Esophagus squamous epithelium (tissue), 5 donors: Measurements from ENCODE around the gene MBOAT2. TPM values are rescaled to one million over a fixed set of nuclear protein-coding genes. Genes with fewer than 3 reads are reported as not detected.

Experiments
- DNase-seq: peaks from one replicate; lab custom pipeline; 2025; lab: John Stamatoyannopoulos, UW
- H3K27ac ChIP-seq, 4 donors: fragments of 200-600 bp; sonication (generic); one replicate each; pipeline ENCODE4 v1.5.1; 2016 to 2019; ENCODE audit warnings: mild to moderate bottlenecking in 1 of 4
- H3K27me3 ChIP-seq, 4 donors: fragments of 200-600 bp; sonication (generic); 1 replicate in 3 of 4; 2 replicates in 1 of 4; pipeline versions ENCODE4 v1.5.1 to v1.6.0; 2017 to 2021; ENCODE audit warnings: antibody characterized with exemption in 1 of 4
- H3K36me3 ChIP-seq, 3 donors: fragments of 200-600 bp; sonication (generic); one replicate each; pipeline ENCODE4 v1.5.1; 2016 to 2019
- H3K4me1 ChIP-seq, 3 donors: fragments of 200-600 bp; sonication (generic); one replicate each; pipeline ENCODE4 v1.5.1; 2017 to 2019
- H3K4me3 ChIP-seq, 4 donors: fragments of 200-600 bp; sonication (generic); 1 replicate in 3 of 4; 2 replicates in 1 of 4; pipeline ENCODE4 v1.5.1; 2016 to 2019; ENCODE audit warnings: mild to moderate bottlenecking in 2 of 4, moderate library complexity in 1 of 4
- H3K9me3 ChIP-seq, 3 donors: fragments of 200-600 bp; sonication (generic); one replicate each; pipeline ENCODE4 v1.5.1; 2016 to 2019
- CTCF ChIP-seq, 6 experiments: fragments of 450-650 bp in 4 of 6; fragments of 200-600 bp in 2 of 6; sonication (generic) in 2 of 6; IDR thresholded peaks; one replicate each; pipeline ENCODE4 v1.5.1; 2016 to 2019; ENCODE audit warnings: antibody characterized with exemption in 6 of 6, mild to moderate bottlenecking in 4 of 6, moderate library complexity in 4 of 6
- POLR2A ChIP-seq, 4 donors: fragments of 450-650 bp; IDR thresholded peaks; one replicate each; pipeline ENCODE4 v1.6.1; 2017; ENCODE audit warnings: antibody characterized with exemption in 4 of 4, mild to moderate bottlenecking in 4 of 4, moderate library complexity in 3 of 4
- WGBS, 2 donors: methylation state at CpG; one replicate each; pipeline ENCODE4 v1.1.5; 2018; 5-methylcytosine and 5-hydroxymethylcytosine counted together
- intact Hi-C: fragments of 100-400 bp; cut with DNase I; formaldehyde crosslinking; loops from one replicate; pipeline ENCODE4 v1.15.0; 2022
- total RNA-seq, 4 donors: library from RNA; depleted of rRNA; stranded (reverse); fragments of >200 nt; gene quantifications; one replicate each; pipeline ENCODE4 v1.1.0, GENCODE V29; 2016
- donor health status: DM: yes; HTN: yes; CAD: no.

Gene MBOAT2
- total RNA-seq, 4 donors from 2014 or later: 56.6 to 110 (median 73.1) TPM

GRCh38 chr2:9030841-9031240, 27.4 kb upstream of the MBOAT2 start:
- Histone ChIP-seq H3K4me1 (no peaks in the 10 kb centered on the region), H3K36me3 (no peaks in the 10 kb centered on the region), H3K9me3 (no peaks in the 10 kb centered on the region), H3K27ac (no peak overlapping the region), H3K4me3 (no peak overlapping the region), H3K27me3 (peaks cover 0 to 11% (median 0%) of the 10 kb centered on the region in 4 donors)
- 38 to 53% methylated on average over 4 of the region's 4 CpGs for WGBS, 2 donors
- intact Hi-C loops: no loop called here
- TF ChIP-seq CTCF (IDR thresholded peaks at IDR 0.05) (no peak), POLR2A (IDR thresholded peaks at IDR 0.05) (no peak)
- no peak for DNase-seq

- no peaks in the 10 kb centered on the region for H3K36me3 ChIP-seq
- peaks cover 0 to 12% (median 0%) of the 10 kb centered on the region in 4 donors for H3K27me3 ChIP-seq
- no peaks in the 10 kb centered on the region for H3K4me1 ChIP-seq
- no peak overlapping the region for H3K27ac ChIP-seq
- no peak for DNase-seq
- intact Hi-C loops: no loop called here
- H3K9me3 ChIP-seq: no peaks in the 10 kb centered on the region
- TF ChIP-seq CTCF (IDR thresholded peaks at IDR 0.05): no peak
- 84 to 89% methylated on average over 6 of the region's 6 CpGs for WGBS, 2 donors
- H3K4me3 ChIP-seq: no peak overlapping the region
Observed at GRCh38 chr2:9030190-9030589, 26.7 kb upstream of the MBOAT2 start.

GRCh38 chr2:9029721-9030120, 26.2 kb upstream of the MBOAT2 start:
- H3K9me3 ChIP-seq: no peaks in the 10 kb centered on the region
- no peaks in the 10 kb centered on the region for H3K36me3 ChIP-seq
- intact Hi-C loops: no loop called here
- DNase-seq: no peak
- H3K27me3 ChIP-seq: peaks cover 0 to 16% (median 0%) of the 10 kb centered on the region in 4 donors
- no peaks in the 10 kb centered on the region for H3K4me1 ChIP-seq
- no peak overlapping the region for H3K4me3 ChIP-seq
- no peak overlapping the region for H3K27ac ChIP-seq
- TF ChIP-seq CTCF (IDR thresholded peaks at IDR 0.05) (no peak), POLR2A (IDR thresholded peaks at IDR 0.05) (no peak)
- WGBS, 2 donors: 84% methylated on average over 4 of the region's 4 CpGs

DNA sequence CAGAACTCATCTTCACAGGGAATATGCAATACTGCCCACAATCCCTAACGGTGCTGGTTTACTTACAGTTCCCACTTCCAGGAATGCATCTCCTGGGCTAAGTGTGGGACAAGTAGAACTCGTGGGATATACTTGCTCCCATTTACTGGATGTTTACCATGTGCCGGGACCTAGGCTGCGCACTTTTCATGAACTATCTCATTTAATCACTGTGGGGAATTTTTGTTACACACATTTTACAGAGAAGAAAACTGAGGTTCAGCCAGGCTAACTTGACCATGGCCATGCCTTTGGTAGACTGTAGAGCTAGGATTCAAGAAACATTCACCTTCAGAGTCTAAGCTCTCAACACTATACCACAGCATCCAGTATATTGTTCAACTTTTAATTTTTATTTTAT, 24.4 kb upstream of the MBOAT2 start:
- H3K9me3 ChIP-seq: no peaks in the 10 kb centered on the region
- DNase-seq: no peak
- H3K27ac ChIP-seq: no peak overlapping the region
- intact Hi-C loops: no loop called here
- H3K4me1 ChIP-seq: no peaks in the 10 kb centered on the region
- no peak overlapping the region for H3K4me3 ChIP-seq
- 86 to 92% methylated on average over 4 of the region's 4 CpGs for WGBS, 2 donors
- H3K36me3 ChIP-seq: no peaks in the 10 kb centered on the region
- TF ChIP-seq CTCF (IDR thresholded peaks at IDR 0.05): no peak
- TF ChIP-seq POLR2A (IDR thresholded peaks at IDR 0.05): no peak
- peaks cover 0 to 17% (median 0%) of the 10 kb centered on the region in 4 donors for H3K27me3 ChIP-seq

DNA sequence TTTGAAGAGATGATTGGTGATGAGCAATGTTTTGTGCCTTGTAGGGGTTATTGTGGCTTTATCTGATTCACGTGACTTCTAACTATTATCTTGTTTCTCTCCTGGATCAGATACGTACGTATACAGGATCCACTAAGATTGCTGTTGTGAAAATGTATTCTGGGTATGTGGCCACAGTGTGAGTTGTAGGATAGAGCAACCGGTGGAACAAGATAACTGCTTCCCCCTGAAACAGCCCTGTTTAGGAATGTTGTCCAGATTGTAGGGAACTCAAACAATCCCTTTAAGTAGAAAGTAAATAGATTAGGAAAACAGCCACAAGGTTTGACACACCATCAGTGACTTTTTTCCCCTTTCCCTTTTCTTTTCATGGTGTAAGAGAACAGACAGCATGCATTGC, 22.3 kb upstream of the MBOAT2 start:
- intact Hi-C loops: no loop called here
- 69 to 73% methylated on average over 4 of the region's 4 CpGs for WGBS, 2 donors
- H3K4me3 ChIP-seq: no peak overlapping the region
- no peaks in the 10 kb centered on the region for H3K9me3 ChIP-seq
- no peaks in the 10 kb centered on the region for H3K36me3 ChIP-seq
- peaks cover 0 to 17% (median 0%) of the 10 kb centered on the region in 4 donors for H3K27me3 ChIP-seq
- H3K27ac ChIP-seq: no peak overlapping the region
- no peaks in the 10 kb centered on the region for H3K4me1 ChIP-seq
- TF ChIP-seq CTCF (IDR thresholded peaks at IDR 0.05) (no peak), POLR2A (IDR thresholded peaks at IDR 0.05) (no peak)
- DNase-seq: no peak
